Karpas-422 (cell line): Measurements from ENCODE around the gene TPRG1. TPM values are rescaled to one million over a fixed set of nuclear protein-coding genes. Genes with fewer than 3 reads are reported as not detected.

Experiments
- DNase-seq: peaks from one replicate; pipeline ENCODE4 v3.0.0-alpha.2; 2015
- H2AFZ ChIP-seq: fragments of 200-600 bp; sonication (generic); 2 replicates; pipeline ENCODE4 v1.6.1; 2014; ENCODE audit warnings: antibody characterized with exemption, low read length, mixed read lengths
- H3K27ac ChIP-seq: fragments of 200-600 bp; sonication (generic); 2 replicates; pipeline ENCODE4 v1.5.1; 2014; ENCODE audit warnings: mild to moderate bottlenecking, low read length, moderate library complexity
- H3K27me3 ChIP-seq: fragments of 200-600 bp; sonication (generic); 2 replicates; pipeline ENCODE4 v1.6.1; 2014; ENCODE audit warnings: low read length, mixed read lengths
- H3K36me3 ChIP-seq: fragments of 200-600 bp; sonication (generic); 2 replicates; pipeline ENCODE4 v1.6.1; 2014; ENCODE audit warnings: low read length, mixed read lengths; ENCODE audit not compliant: insufficient read depth
- H3K4me1 ChIP-seq: fragments of 200-600 bp; sonication (generic); 2 replicates; pipeline ENCODE4 v1.6.1; 2014; ENCODE audit warnings: mild to moderate bottlenecking, low read length, mixed read lengths
- H3K4me2 ChIP-seq: fragments of 200-600 bp; sonication (generic); 2 replicates; pipeline ENCODE4 v1.6.1; 2014; ENCODE audit warnings: low read length, low read depth, mild to moderate bottlenecking; ENCODE audit not compliant: poor library complexity, severe bottlenecking
- H3K4me3 ChIP-seq: fragments of 200-600 bp; sonication (generic); 2 replicates; pipeline ENCODE4 v1.5.1; 2014; ENCODE audit warnings: mild to moderate bottlenecking, antibody characterized with exemption, low read length, mixed read lengths
- H3K79me2 ChIP-seq: fragments of 200-600 bp; sonication (generic); 2 replicates; pipeline ENCODE4 v1.6.1; 2014; ENCODE audit warnings: mild to moderate bottlenecking, low read length, mixed read lengths
- H3K9ac ChIP-seq: fragments of 200-600 bp; sonication (generic); 2 replicates; pipeline ENCODE4 v1.6.0; 2014; ENCODE audit warnings: low read length
- H3K9me2 ChIP-seq: fragments of 200-600 bp; sonication (generic), shearing (Covaris generic); replicated peaks from 2 replicates; pipeline ENCODE4 v1.6.0; 2014; ENCODE audit warnings: mild to moderate bottlenecking, low read length, moderate library complexity; ENCODE audit not compliant: insufficient read depth
- H3K9me3 ChIP-seq: fragments of 300-700, 200-600 bp; sonication (generic); 2 replicates; pipeline ENCODE4 v1.6.1; 2014; ENCODE audit warnings: low read length, mixed read lengths
- H4K20me1 ChIP-seq: fragments of 200-600 bp; sonication (generic); 2 replicates; pipeline ENCODE4 v1.6.1; 2014; ENCODE audit warnings: mild to moderate bottlenecking, antibody characterized with exemption, low read length, low read depth; ENCODE audit not compliant: insufficient read depth
- total RNA-seq: library from RNA; depleted of rRNA; stranded (reverse); fragments of >200 nt; shearing (Covaris generic); gene quantifications from 2 replicates; pipeline ENCODE4 v1.2.3, GENCODE V29; 2014; ENCODE audit warnings: low replicate concordance

The TPRG1 gene
- total RNA-seq, 1 experiment from 2014 or later: not detected

DNA sequence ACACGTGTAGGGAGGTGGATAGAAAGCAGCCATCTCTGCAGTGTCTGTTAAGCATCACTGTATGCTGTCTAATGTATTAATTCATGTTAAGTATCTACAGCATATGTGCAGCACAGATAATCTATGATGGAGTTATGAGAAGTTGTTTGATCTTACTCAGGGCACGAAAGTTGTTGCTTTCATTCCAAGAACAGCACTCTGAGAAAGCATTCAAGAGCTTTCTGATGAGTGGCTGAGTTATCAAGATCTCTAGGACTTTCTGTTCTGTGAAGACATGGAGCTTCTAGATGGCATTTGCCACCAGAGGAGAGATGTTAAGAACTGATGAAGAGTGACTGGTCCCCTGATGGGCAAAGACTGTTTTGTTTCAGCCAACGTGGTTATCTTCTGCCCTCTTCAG lies 22.6 kb upstream of the TPRG1 start:
- H4K20me1 ChIP-seq: no peaks in the 10 kb centered on the region
- no peak overlapping the region for H3K9ac ChIP-seq
- no peak overlapping the region for H3K4me2 ChIP-seq
- no peaks in the 10 kb centered on the region for H3K9me2 ChIP-seq
- H2AFZ ChIP-seq: no peak overlapping the region
- H3K79me2 ChIP-seq: no peaks in the 10 kb centered on the region
- H3K36me3 ChIP-seq: no peaks in the 10 kb centered on the region
- DNase-seq: no peak
- no peaks in the 10 kb centered on the region for H3K9me3 ChIP-seq
- H3K4me1 ChIP-seq: no peaks in the 10 kb centered on the region
- H3K27me3 ChIP-seq: no peaks in the 10 kb centered on the region
- no peak overlapping the region for H3K27ac ChIP-seq
- H3K4me3 ChIP-seq: no peak overlapping the region

DNA sequence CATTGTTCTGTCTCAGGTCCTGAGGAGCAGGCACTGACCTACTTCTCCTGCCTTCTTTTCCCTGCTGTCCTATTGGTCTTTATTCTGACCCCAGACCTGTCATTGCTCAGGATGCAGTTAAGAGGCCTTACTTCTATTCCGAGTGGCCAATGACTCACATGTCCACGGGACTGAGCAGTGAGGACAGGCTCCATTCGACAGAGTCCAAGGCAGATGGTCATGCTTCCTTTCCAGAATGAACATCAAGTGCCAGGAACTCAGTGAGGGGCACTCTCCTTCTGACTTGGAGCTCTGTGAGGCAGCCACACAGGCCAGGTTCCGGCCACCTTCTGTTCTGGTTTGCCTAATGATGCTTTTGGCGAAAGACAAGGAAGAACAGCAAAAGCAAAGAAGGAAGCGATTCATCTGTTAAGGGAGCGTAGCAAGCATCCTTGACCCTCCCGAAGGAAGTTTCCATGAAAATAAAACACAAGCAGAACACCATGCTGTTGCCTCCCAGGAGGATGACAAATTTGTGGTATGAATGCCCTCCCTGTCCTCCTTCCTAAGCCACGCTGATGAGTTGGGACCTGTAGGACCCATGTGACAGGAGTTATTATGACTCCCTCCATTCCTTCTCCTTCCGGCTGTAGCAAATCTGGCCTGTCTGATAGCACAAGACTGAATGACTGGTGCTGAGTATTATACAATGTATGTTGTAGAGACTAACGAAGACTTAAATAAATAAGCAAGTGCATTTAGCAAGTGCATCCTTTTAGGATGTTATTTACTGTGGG lies 14.4 kb upstream of the TPRG1 start:
- Histone ChIP-seq H3K27ac (no peak overlapping the region), H2AFZ (no peak overlapping the region), H3K9me3 (no peaks in the 10 kb centered on the region), H3K9me2 (no peaks in the 10 kb centered on the region), H3K4me2 (no peak overlapping the region), H3K9ac (no peak overlapping the region), H4K20me1 (no peaks in the 10 kb centered on the region; the same call in 1 of the 2 replicates), H3K36me3 (no peaks in the 10 kb centered on the region), H3K4me3 (no peak overlapping the region), H3K4me1 (no peaks in the 10 kb centered on the region), H3K79me2 (no peaks in the 10 kb centered on the region), H3K27me3 (no peaks in the 10 kb centered on the region)
- no peak for DNase-seq

DNA sequence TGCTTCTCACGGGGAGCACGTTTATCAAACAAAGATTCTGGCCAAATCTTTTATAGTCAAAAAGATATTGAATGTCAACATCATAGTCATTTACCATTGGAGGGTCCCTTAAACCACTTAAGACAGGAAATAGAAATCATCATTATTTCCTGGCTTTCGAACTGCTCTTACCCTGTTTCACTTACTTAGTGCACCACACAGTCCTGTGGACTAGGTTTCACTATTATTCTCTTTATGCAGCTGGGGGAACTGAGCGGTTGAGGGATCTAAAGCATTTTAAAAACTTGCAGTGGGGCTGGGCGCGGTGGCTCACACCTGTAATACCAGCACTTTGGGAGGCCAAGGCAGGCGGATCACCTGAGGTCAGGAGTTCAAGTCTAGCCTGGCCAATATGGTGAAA lies 13.7 kb upstream of the TPRG1 start:
- Histone ChIP-seq H3K9me2 (no peaks in the 10 kb centered on the region), H3K4me3 (no peak overlapping the region), H3K36me3 (no peaks in the 10 kb centered on the region), H3K27ac (no peak overlapping the region), H2AFZ (no peak overlapping the region), H3K9me3 (no peaks in the 10 kb centered on the region), H3K79me2 (no peaks in the 10 kb centered on the region), H3K4me2 (no peak overlapping the region), H3K9ac (no peak overlapping the region), H3K27me3 (no peaks in the 10 kb centered on the region), H4K20me1 (no peaks in the 10 kb centered on the region; the same call in 1 of the 2 replicates), H3K4me1 (no peaks in the 10 kb centered on the region)
- no peak for DNase-seq

DNA sequence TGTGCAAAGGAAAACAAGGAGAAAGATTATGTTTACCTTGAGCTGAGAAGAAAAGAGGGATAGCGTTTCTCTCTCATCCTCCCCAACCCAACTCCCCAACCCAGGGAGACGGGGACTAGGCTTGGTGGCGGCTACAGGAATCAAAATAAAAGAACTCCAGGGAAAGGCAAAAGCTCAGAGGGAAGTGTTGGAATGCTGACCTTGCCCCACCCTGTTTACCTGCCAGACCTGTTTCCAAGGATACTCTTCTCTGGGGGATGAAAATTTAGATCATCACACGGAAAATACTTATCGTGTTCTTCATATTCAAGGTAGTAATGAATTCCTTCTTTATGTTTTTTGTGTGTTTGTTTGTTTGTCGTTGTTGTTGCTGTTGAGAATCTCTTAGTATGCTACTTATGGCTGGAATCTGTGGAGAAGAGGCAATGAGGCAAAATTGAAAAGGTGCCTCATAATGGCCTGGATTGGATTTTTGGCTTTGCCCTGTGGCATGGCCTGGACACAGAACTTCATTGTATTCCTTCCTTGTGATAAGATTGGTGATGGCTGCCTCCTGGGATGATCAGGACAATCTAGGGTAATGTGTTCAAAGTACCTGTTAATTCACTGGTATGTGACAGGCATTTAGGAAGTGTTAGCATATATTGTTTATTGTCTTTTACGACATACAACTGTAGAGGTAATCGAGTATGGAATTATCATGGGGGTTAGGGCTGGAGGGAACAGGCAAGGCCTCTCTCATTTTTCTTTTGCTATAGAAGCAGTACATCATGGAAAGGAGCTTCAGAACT lies 11.1 kb upstream of the TPRG1 start:
- H3K9me3 ChIP-seq: no peaks in the 10 kb centered on the region
- H4K20me1 ChIP-seq: no peaks in the 10 kb centered on the region; the same call in 1 of the 2 replicates
- H3K4me3 ChIP-seq: no peak overlapping the region
- no peaks in the 10 kb centered on the region for H3K79me2 ChIP-seq
- no peaks in the 10 kb centered on the region for H3K27me3 ChIP-seq
- H2AFZ ChIP-seq: no peak overlapping the region
- no peak overlapping the region for H3K4me2 ChIP-seq
- DNase-seq: no peak
- no peaks in the 10 kb centered on the region for H3K36me3 ChIP-seq
- no peaks in the 10 kb centered on the region for H3K4me1 ChIP-seq
- H3K9ac ChIP-seq: no peak overlapping the region
- no peaks in the 10 kb centered on the region for H3K9me2 ChIP-seq
- no peak overlapping the region for H3K27ac ChIP-seq

DNA sequence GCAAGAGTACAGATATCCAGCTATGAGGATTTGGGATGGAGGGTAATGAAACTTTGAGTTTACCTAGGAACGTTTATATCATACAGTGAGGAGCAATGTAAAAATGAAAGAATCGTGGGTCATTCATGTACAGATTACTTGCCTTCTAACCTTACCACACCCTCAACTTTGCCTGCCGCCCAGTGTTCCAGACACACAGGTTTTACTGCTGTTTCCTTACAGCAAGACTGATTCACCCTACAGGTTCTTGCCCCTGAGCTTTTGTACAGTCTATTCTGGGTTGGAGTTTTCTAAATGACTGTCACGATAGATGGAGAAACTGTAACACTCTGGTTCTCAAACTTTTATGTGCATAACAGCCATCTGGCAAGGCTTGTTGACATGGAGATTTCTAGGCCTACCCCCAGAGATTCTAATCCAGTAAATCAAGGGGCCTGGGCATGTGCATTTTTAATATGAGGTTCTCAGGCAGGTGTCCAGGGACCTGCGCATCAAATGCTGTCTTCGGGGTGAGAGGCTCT lies 6.6 kb upstream of the TPRG1 start:
- H3K79me2 ChIP-seq: no peaks in the 10 kb centered on the region
- no peak for DNase-seq
- no peaks in the 10 kb centered on the region for H3K27me3 ChIP-seq
- H3K4me3 ChIP-seq: no peak overlapping the region
- no peak overlapping the region for H3K9ac ChIP-seq
- no peaks in the 10 kb centered on the region for H3K36me3 ChIP-seq
- H3K9me2 ChIP-seq: no peaks in the 10 kb centered on the region
- H3K9me3 ChIP-seq: no peaks in the 10 kb centered on the region
- H2AFZ ChIP-seq: no peak overlapping the region
- no peaks in the 10 kb centered on the region for H3K4me1 ChIP-seq
- H4K20me1 ChIP-seq: no peaks in the 10 kb centered on the region
- H3K27ac ChIP-seq: no peak overlapping the region
- H3K4me2 ChIP-seq: no peak overlapping the region

DNA sequence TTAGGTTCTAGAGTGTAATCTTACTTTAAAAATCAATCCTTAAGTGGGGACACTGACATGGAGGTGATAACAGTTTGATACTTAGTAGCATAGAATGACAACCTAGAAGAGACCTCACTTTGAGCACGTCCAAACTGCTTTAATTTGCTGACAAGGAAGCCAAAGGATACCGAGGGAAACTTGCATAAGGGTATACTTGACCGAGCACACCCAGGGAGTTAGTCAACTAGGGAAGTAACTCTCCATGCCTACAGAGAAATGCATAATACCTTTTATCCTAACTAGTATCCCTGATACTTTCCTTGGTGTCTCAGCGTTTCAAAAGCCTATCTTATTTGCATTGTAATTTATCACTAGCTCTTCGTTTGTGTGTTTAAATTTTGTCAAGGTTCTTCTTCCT lies 5.5 kb upstream of the TPRG1 start:
- no peaks in the 10 kb centered on the region for H3K9me3 ChIP-seq
- H3K4me3 ChIP-seq: no peak overlapping the region
- H3K9me2 ChIP-seq: no peaks in the 10 kb centered on the region
- no peaks in the 10 kb centered on the region for H3K27me3 ChIP-seq
- no peak overlapping the region for H3K9ac ChIP-seq
- no peak overlapping the region for H3K27ac ChIP-seq
- no peaks in the 10 kb centered on the region for H3K79me2 ChIP-seq
- H4K20me1 ChIP-seq: no peaks in the 10 kb centered on the region
- no peak overlapping the region for H3K4me2 ChIP-seq
- H2AFZ ChIP-seq: no peak overlapping the region
- DNase-seq: no peak
- no peaks in the 10 kb centered on the region for H3K36me3 ChIP-seq
- no peaks in the 10 kb centered on the region for H3K4me1 ChIP-seq

DNA sequence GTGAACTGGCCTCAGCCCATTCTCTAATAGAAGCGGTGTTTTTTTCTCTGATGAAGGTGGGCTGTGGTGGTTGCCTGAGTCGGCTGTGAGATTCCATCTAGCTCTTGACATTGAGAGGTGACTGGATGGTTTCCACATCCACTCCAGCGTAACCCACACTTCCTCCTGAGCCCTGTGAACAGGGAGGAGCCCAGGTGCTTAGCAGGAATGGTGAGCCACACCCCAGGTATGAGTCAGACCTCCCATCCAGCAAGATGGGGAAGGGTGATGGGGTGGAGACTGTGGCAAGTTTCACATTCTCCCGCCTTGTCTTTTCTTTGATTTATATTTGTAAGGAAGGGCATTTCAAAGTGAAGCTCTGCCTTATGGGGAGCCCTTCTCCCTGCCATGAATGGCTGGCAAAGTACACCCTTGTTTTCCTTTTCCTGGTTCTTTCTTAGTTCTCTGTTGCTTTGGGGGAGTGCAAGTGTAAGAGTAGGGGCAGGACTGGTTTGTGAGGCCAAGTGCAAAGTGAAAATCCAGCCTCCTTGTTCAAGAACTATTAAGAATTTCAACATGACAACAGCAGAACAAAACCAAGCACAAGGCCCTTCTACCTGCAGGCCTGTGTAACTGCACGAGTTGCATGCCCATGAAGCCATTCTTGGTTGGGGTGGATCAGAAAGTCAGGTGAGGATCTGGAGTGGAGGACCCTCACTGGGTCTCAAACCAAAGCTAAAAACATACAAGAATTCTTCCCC lies 4.6 kb upstream of the TPRG1 start:
- H3K79me2 ChIP-seq: no peaks in the 10 kb centered on the region
- no peaks in the 10 kb centered on the region for H4K20me1 ChIP-seq
- no peak overlapping the region for H3K4me2 ChIP-seq
- H3K4me3 ChIP-seq: no peak overlapping the region
- DNase-seq: no peak
- H3K27me3 ChIP-seq: no peaks in the 10 kb centered on the region
- H3K9me3 ChIP-seq: no peaks in the 10 kb centered on the region
- no peak overlapping the region for H3K9ac ChIP-seq
- no peak overlapping the region for H3K27ac ChIP-seq
- H2AFZ ChIP-seq: no peak overlapping the region
- no peaks in the 10 kb centered on the region for H3K36me3 ChIP-seq
- H3K4me1 ChIP-seq: no peaks in the 10 kb centered on the region
- no peaks in the 10 kb centered on the region for H3K9me2 ChIP-seq

DNA sequence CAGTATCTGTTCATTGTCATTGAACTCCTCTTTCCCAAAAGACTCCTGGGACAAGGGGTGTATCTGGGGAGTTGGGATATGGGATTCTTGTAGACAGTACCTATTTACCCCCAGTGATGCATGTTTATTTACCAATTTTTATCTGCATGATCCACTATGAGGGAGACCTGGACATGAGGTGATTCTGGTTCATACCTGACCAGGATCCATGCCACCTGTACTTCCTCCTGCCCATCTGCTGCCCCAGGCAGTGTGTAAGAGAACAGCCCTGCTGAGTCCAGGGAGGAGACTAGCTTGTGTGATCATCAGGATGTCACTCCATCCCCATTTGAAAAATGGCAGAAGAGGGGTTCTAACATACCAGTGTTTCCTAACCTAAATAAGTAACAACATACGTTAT lies 3.1 kb upstream of the TPRG1 start:
- H3K36me3 ChIP-seq: no peaks in the 10 kb centered on the region
- no peak overlapping the region for H2AFZ ChIP-seq
- H3K27me3 ChIP-seq: no peaks in the 10 kb centered on the region
- H3K9me2 ChIP-seq: no peaks in the 10 kb centered on the region
- DNase-seq: no peak
- H3K4me3 ChIP-seq: no peak overlapping the region
- no peak overlapping the region for H3K27ac ChIP-seq
- H3K4me2 ChIP-seq: no peak overlapping the region
- no peaks in the 10 kb centered on the region for H4K20me1 ChIP-seq
- no peaks in the 10 kb centered on the region for H3K79me2 ChIP-seq
- no peaks in the 10 kb centered on the region for H3K4me1 ChIP-seq
- H3K9ac ChIP-seq: no peak overlapping the region
- H3K9me3 ChIP-seq: no peaks in the 10 kb centered on the region
